Tibial artery (tissue), 4 donors: Measurements from ENCODE around the gene PARP12.
A peak's percentile ranks its signal among the peaks of the same experiment; 100 is the strongest.

Experiments used
- DNase-seq, 2 donors: peaks; one replicate each; pipeline ENCODE4 v3.0.0-alpha.2; 2019
- H3K27ac ChIP-seq, 2 donors: fragments of 200-600 bp; sonication (generic) in 1 of 2; 1 replicate in 1 of 2; 2 replicates in 1 of 2; pipeline ENCODE4 v1.5.1; 2018 to 2019; ENCODE audit warnings: mild to moderate bottlenecking in 1 of 2
- H3K27me3 ChIP-seq, 2 donors: fragments of 200-600 bp; sonication (generic) in 1 of 2; one replicate each; pipeline versions ENCODE4 v1.5.1 to v1.6.0; 2016 to 2019
- H3K36me3 ChIP-seq, 3 donors: fragments of 200-600 bp; sonication (generic) in 2 of 3; one replicate each; pipeline ENCODE4 v1.5.1; 2016 to 2019; ENCODE audit warnings: mild to moderate bottlenecking in 2 of 3
- H3K4me1 ChIP-seq, 4 donors: fragments of 200-600 bp; sonication (generic) in 2 of 4; 1 replicate in 3 of 4; 2 replicates in 1 of 4; pipeline ENCODE4 v1.5.1; 2016 to 2019
- H3K4me3 ChIP-seq, 2 donors: fragments of 200-600 bp; sonication (generic) in 1 of 2; 1 replicate in 1 of 2; 2 replicates in 1 of 2; pipeline ENCODE4 v1.5.1; 2018 to 2019; ENCODE audit warnings: mild to moderate bottlenecking in 2 of 2
- H3K9me3 ChIP-seq, 3 donors: fragments of 200-600 bp; sonication (generic) in 1 of 3; one replicate each; pipeline ENCODE4 v1.5.1; 2016 to 2019
- CTCF ChIP-seq, 2 experiments: fragments of 200-600 bp in 1 of 2; fragments of 450-650 bp in 1 of 2; IDR thresholded peaks; one replicate each; pipeline ENCODE4 v1.5.1; 2017 to 2019; ENCODE audit warnings: antibody characterized with exemption in 2 of 2, mild to moderate bottlenecking in 1 of 2, moderate library complexity in 1 of 2
- intact Hi-C: fragments of 100-400 bp; cut with DNase I; formaldehyde crosslinking; loops from one replicate; pipeline ENCODE4 v1.15.0; 2023; ENCODE audit warnings: low total_unique reads

Gene PARP12

GRCh38 chr7:140007051-140007690 is 55.6 kb downstream of the PARP12 start:
- H3K27ac ChIP-seq, result no peak overlapping the region
- H3K36me3 ChIP-seq, result no peaks in the 10 kb centered on the region
- H3K4me3 ChIP-seq, result no peak overlapping the region
- H3K4me1 ChIP-seq, result no peaks in the 10 kb centered on the region
- intact Hi-C loops, result loop anchor here (10.0 kb wide), 3 partner anchors 222 to 512 kb away; no protein-coding TSS in a partner anchor
- no peak for DNase-seq
- no peak for TF ChIP-seq CTCF (IDR thresholded peaks at IDR 0.05)
- peaks cover 0 to 4% of the 10 kb centered on the region in 2 donors for H3K27me3 ChIP-seq
- no peaks in the 10 kb centered on the region for H3K9me3 ChIP-seq

GRCh38 chr7:140006600-140006999 is 56.2 kb downstream of the PARP12 start:
- no peaks in the 10 kb centered on the region for H3K9me3 ChIP-seq
- DNase-seq, result peak in 1 of 2 donors; percentile 13
- H3K4me3 ChIP-seq, result no peak overlapping the region
- intact Hi-C loops, result loop anchor here (10.0 kb wide), 3 partner anchors 222 to 512 kb away; no protein-coding TSS in a partner anchor
- H3K27me3 ChIP-seq, result peaks cover 0 to 4% of the 10 kb centered on the region in 2 donors
- no peaks in the 10 kb centered on the region for H3K36me3 ChIP-seq
- H3K27ac ChIP-seq, result no peak overlapping the region
- TF ChIP-seq CTCF (IDR thresholded peaks at IDR 0.05), result no peak
- H3K4me1 ChIP-seq, result no peaks in the 10 kb centered on the region

GRCh38 chr7:140005754-140006503 is 56.8 kb downstream of the PARP12 start:
- no peaks in the 10 kb centered on the region for H3K4me1 ChIP-seq
- intact Hi-C loops, result loop anchor here (10.0 kb wide), 3 partner anchors 221 to 511 kb away; no protein-coding TSS in a partner anchor
- no peak overlapping the region for H3K27ac ChIP-seq
- H3K27me3 ChIP-seq, result peaks cover 0 to 4% of the 10 kb centered on the region in 2 donors
- no peak overlapping the region for H3K4me3 ChIP-seq
- no peaks in the 10 kb centered on the region for H3K36me3 ChIP-seq
- H3K9me3 ChIP-seq, result no peaks in the 10 kb centered on the region
- no peak for TF ChIP-seq CTCF (IDR thresholded peaks at IDR 0.05)
- DNase-seq, result peak in 1 of 2 donors; percentile 64

- Histone ChIP-seq H3K4me1 (no peaks in the 10 kb centered on the region), H3K9me3 (no peaks in the 10 kb centered on the region), H3K27ac (no peak overlapping the region), H3K4me3 (no peak overlapping the region), H3K27me3 (no peaks in the 10 kb centered on the region), H3K36me3 (no peaks in the 10 kb centered on the region)
- intact Hi-C loops, result loop anchor here (10.0 kb wide), 3 partner anchors 221 to 511 kb away; no protein-coding TSS in a partner anchor
- TF ChIP-seq CTCF (IDR thresholded peaks at IDR 0.05), result no peak
- no peak for DNase-seq
Measured at GRCh38 chr7:140005341-140005740, 57.4 kb downstream of the PARP12 start.

- no peaks in the 10 kb centered on the region for H3K4me1 ChIP-seq
- no peaks in the 10 kb centered on the region for H3K36me3 ChIP-seq
- intact Hi-C loops, result loop anchor here (10.0 kb wide), 3 partner anchors 220 to 510 kb away; no protein-coding TSS in a partner anchor
- no peaks in the 10 kb centered on the region for H3K27me3 ChIP-seq
- H3K27ac ChIP-seq, result no peak overlapping the region
- H3K9me3 ChIP-seq, result no peaks in the 10 kb centered on the region
- peak in 1 of 2 donors; percentile 45 for DNase-seq
- TF ChIP-seq CTCF (IDR thresholded peaks at IDR 0.05), result no peak
- no peak overlapping the region for H3K4me3 ChIP-seq
Measured at GRCh38 chr7:140004672-140005071, 58.1 kb downstream of the PARP12 start.
